Fibroblast of pulmonary artery (primary cell): ENCODE results near the gene KLLN.

Source experiments
- DNase-seq: peaks from one replicate; pipeline ENCODE4 v3.0.0-alpha.2; 2010; ENCODE audit warnings: low read depth
- H3K4me3 ChIP-seq: replicated peaks from 2 replicates; pipeline ENCODE4 v1.5.1; 2011; ENCODE audit warnings: low read depth, mild to moderate bottlenecking, control low read depth, low read length, moderate library complexity
- TF ChIP-seq, protein P1 (sequence below): IDR thresholded peaks from 2 replicates; pipeline ENCODE4 v1.5.1; 2011; ENCODE audit warnings: mild to moderate bottlenecking, control low read depth, low read length, inconsistent platforms; ENCODE audit errors: missing control alignments

KLLN gene

DNA sequence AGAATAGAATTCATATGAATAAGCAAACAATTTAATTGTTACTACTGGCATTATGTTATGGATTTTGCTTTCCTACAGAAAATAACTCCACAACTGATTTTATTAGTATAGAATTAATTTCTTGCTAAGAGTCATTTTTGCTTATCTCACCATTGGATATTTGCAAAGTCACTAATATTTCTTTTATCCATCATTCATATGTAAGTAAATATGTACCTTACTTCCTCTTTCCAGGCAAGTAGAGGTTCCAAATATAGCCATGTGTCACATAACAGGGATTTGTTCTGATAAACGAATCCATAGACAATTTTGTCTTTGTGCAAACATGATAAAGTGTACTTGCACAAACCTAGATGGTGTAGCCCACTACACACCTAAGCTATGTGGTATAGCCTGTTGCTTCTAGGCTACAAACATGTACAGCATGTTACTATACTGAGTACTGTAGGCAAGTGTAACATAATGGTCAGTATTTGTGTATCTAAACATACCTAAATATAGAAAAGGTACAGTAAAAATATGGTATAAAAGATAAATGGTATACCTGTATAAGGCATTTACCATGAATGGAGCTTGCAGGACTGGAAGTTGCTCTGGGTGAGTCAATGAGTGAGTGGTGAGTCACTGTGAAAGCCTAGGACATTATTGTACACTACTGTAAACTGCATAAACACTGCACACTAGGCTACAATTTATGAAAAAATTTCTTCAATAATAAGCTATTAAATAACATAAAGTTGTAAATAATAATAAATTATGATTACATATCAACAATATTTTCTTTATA, 18.3 kb downstream of the KLLN start:
- no peak overlapping the region for H3K4me3 ChIP-seq
- DNase-seq, result peak; percentile 64
- TF ChIP-seq, protein P1, sequence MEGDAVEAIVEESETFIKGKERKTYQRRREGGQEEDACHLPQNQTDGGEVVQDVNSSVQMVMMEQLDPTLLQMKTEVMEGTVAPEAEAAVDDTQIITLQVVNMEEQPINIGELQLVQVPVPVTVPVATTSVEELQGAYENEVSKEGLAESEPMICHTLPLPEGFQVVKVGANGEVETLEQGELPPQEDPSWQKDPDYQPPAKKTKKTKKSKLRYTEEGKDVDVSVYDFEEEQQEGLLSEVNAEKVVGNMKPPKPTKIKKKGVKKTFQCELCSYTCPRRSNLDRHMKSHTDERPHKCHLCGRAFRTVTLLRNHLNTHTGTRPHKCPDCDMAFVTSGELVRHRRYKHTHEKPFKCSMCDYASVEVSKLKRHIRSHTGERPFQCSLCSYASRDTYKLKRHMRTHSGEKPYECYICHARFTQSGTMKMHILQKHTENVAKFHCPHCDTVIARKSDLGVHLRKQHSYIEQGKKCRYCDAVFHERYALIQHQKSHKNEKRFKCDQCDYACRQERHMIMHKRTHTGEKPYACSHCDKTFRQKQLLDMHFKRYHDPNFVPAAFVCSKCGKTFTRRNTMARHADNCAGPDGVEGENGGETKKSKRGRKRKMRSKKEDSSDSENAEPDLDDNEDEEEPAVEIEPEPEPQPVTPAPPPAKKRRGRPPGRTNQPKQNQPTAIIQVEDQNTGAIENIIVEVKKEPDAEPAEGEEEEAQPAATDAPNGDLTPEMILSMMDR, result no peak

DNA sequence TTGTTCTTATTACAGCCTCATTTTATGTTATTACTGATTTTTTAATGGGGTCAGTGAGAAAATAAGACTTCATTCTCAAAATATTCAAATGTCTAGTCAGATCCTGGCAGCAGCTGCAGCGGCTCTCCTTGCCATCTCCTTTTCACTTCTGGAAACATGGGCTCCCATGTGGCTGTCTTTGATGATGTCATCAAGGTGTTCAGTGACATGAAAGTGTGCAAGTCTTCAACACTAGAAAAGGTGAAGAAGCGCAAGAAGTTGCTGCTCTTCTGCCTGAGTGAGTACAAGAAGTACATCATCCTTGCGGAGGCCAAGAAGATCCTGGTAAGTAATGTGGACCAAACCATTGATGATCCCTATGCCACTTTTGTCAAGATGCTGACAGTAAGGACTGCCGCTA, 19.6 kb downstream of the KLLN start:
- DNase-seq, result no peak
- no peak overlapping the region for H3K4me3 ChIP-seq
- TF ChIP-seq, protein P1, result no peak

DNA sequence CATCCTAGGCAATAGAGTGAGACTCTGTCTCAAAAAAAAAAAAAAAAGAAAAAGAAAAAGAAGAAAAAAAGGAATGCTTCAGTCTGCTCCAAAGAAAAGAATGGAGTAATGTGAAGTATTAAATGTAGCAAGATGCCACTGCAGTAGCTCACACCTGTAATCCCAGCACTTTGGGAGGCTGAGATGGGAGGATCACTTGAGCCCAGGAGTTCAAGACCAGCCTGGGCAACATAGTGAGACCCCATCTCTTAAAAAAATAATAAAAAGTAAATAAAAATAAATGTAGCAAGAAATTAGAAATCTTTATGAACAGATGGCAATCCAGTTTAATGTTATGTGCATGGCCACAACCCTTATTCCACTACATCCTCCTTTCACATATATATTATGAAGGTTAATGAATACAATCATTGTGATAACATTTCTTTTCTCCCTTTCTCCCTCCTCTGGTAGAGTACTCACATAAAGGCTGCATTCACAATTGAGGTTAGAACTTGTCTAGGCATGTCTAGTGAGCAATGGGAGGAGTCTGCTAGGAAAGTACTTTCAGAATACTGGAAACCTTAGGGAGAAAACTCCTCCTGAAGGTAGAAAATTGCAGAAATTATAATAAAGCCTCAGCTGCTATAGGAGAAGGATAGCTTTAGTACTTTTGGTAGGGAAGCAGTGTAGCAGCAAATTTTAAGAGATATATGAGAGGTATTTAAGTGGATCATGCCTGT, 20.4 kb downstream of the KLLN start:
- TF ChIP-seq, protein P1, result peak; percentile 8

DNA sequence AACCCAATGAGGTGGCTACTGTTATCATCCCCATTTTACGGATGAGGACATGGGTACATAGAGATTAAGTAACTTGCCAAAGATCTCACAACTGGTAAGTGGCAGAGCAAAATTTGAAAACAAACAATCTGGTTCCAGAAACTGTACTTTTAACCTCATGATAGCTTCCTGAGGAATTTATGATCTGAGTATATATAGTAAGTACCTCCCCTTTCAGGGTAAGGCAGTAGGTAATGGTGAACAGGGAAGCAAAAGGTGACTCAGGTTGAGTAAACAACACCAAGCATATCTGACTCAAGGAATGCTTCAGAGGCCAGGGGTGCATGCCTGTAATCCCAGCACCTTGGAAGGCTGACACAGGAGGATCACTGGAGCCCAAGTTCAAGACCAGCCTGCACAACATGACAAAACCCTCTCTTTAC, 21.1 kb downstream of the KLLN start:
- peak; percentile 11 for DNase-seq
- no peak overlapping the region for H3K4me3 ChIP-seq
- TF ChIP-seq, protein P1, result no peak

More for the DNA sequence above, 20.4 kb downstream of the KLLN start:
- peak; percentile 83 for DNase-seq
- no peak overlapping the region for H3K4me3 ChIP-seq

DNA sequence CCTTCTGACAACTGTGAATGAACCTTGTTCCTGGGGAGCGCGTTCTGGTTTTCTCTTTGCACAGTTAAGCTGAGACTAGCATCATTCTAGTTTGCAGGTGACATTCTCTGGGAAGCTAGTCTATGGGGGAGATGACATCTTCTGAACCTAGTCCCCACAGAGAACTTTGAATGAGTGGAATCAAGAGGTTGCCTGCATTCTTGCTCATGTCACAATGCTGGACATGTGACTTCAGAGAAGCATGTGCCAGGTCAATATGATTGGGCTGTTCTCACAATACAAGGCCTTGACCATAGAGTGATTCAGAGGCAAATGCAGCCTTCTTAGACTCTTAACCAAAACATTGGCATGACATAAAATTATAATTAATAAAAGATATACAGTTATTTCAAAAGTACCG, 22.1 kb downstream of the KLLN start:
- peak; percentile 11 for DNase-seq
- H3K4me3 ChIP-seq, result no peak overlapping the region
- TF ChIP-seq, protein P1, result no peak

DNA sequence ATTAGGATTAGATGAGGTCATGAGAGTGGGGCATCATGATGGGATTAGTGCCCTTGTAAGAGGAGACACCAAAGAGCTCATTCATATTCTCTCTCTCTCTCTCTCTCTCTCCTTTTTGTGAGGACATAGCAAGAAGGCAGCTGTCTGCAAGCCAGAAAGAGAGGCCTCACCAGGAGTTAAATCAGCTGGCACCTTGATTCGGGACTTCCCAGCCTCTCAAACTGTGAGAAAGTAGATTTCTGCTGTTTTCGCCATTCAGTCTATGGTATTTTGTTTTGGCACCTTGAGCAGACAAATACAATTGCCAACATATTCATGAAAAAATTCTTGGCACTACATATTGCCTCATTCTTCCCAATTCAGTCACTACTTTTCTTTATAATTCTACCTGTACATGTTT, 24.7 kb downstream of the KLLN start:
- no peak for DNase-seq
- no peak overlapping the region for H3K4me3 ChIP-seq
- TF ChIP-seq, protein P1, result no peak
